DND-41 (cell line): ENCODE data around the gene GRIA1.

Experiments
- ATAC-seq: fragments of 200-7000 bp; cut with Tn5 transposase; 3 replicates; pipeline ENCODE4 v1.9.1; 2021; ENCODE audit warnings: low read depth; ENCODE audit not compliant: insufficient read depth
- DNase-seq: peaks from one replicate; pipeline ENCODE4 v3.0.0-alpha.2; 2020
- H2AFZ ChIP-seq: 2 replicates; pipeline ENCODE4 v1.6.0; 2012; ENCODE audit warnings: low read depth, low read length
- H3K27ac ChIP-seq: 2 replicates; pipeline ENCODE4 v1.5.1; 2012; ENCODE audit warnings: low read length, inconsistent platforms
- H3K27me3 ChIP-seq: fragments of 200-600 bp; sonication (generic); 2 replicates; pipeline ENCODE4 v1.6.0; 2012; ENCODE audit warnings: low read length, mild to moderate bottlenecking, inconsistent platforms; ENCODE audit not compliant: insufficient read depth, poor library complexity
- H3K36me3 ChIP-seq: 2 replicates; pipeline ENCODE4 v1.5.1; 2012; ENCODE audit warnings: low read length, inconsistent platforms; ENCODE audit not compliant: insufficient read depth
- H3K4me1 ChIP-seq: 2 replicates; pipeline ENCODE4 v1.5.1; 2012; ENCODE audit warnings: mild to moderate bottlenecking, low read length; ENCODE audit not compliant: insufficient read depth
- H3K4me2 ChIP-seq: 2 replicates; pipeline ENCODE4 v1.6.0; 2012; ENCODE audit warnings: mild to moderate bottlenecking, moderate library complexity, low read length, inconsistent platforms; ENCODE audit not compliant: insufficient read depth
- H3K4me3 ChIP-seq, 2 experiments: fragments of 200-600 bp in 1 of 2; shearing (Covaris generic) in 1 of 2; 2 replicates each; pipeline ENCODE4 v1.5.1; 2012 to 2016; ENCODE audit warnings: inconsistent platforms in 2 of 2, low read length in 2 of 2, mild to moderate bottlenecking in 2 of 2, low read depth in 1 of 2, moderate library complexity in 1 of 2
- H3K79me2 ChIP-seq: 2 replicates; pipeline ENCODE4 v1.6.0; 2012; ENCODE audit warnings: low read length, inconsistent platforms; ENCODE audit not compliant: insufficient read depth
- H3K9ac ChIP-seq: 2 replicates; pipeline ENCODE4 v1.6.0; 2012; ENCODE audit warnings: low read depth, mild to moderate bottlenecking, inconsistent platforms, low read length, moderate library complexity
- H3K9me3 ChIP-seq: 2 replicates; pipeline ENCODE4 v1.5.1; 2012; ENCODE audit warnings: low read length, moderate library complexity, mild to moderate bottlenecking, inconsistent platforms; ENCODE audit not compliant: insufficient read depth, severe bottlenecking
- H4K20me1 ChIP-seq: 2 replicates; pipeline ENCODE4 v1.6.0; 2012; ENCODE audit warnings: low read length; ENCODE audit not compliant: insufficient read depth
- EZH2 ChIP-seq: IDR thresholded peaks from 3 replicates; pipeline ENCODE4 v1.6.1; 2012; ENCODE audit warnings: borderline replicate concordance, low read depth, mild to moderate bottlenecking, moderate library complexity, low read length, inconsistent platforms; ENCODE audit not compliant: severe bottlenecking
- TF ChIP-seq, protein P1 (sequence below): IDR thresholded peaks from 2 replicates; pipeline ENCODE4 v1.5.1; 2012; ENCODE audit warnings: borderline replicate concordance, low read length, moderate library complexity, mild to moderate bottlenecking; ENCODE audit not compliant: poor library complexity, severe bottlenecking; ENCODE audit errors: extremely low read depth

Gene GRIA1

DNA sequence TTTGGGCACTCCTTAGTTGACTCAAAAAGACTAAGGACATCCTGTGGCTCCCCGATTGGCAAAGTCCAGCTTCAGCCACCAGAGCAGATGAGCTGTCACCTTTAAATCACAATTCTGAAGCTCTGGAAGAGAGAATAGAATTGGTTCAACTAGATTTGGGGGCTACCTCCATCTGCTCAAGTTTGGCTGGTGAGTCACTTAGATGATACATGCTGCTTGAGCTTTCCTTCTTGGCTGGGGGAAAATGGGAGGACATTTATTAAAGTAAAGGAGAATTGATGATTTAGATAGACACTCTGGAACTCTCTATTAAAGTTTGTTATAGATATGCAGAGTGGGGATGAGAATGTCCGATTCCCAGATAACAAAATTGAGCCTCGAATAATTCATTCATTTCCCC lies 30.0 kb upstream of the GRIA1 start:
- no peak overlapping the region for H2AFZ ChIP-seq
- no peak for TF ChIP-seq EZH2
- TF ChIP-seq, protein P1, sequence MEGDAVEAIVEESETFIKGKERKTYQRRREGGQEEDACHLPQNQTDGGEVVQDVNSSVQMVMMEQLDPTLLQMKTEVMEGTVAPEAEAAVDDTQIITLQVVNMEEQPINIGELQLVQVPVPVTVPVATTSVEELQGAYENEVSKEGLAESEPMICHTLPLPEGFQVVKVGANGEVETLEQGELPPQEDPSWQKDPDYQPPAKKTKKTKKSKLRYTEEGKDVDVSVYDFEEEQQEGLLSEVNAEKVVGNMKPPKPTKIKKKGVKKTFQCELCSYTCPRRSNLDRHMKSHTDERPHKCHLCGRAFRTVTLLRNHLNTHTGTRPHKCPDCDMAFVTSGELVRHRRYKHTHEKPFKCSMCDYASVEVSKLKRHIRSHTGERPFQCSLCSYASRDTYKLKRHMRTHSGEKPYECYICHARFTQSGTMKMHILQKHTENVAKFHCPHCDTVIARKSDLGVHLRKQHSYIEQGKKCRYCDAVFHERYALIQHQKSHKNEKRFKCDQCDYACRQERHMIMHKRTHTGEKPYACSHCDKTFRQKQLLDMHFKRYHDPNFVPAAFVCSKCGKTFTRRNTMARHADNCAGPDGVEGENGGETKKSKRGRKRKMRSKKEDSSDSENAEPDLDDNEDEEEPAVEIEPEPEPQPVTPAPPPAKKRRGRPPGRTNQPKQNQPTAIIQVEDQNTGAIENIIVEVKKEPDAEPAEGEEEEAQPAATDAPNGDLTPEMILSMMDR: no peak
- ATAC-seq (no peak), DNase-seq (no peak)
- H3K9me3 ChIP-seq: no peaks in the 10 kb centered on the region
- no peak overlapping the region for H3K9ac ChIP-seq
- H3K27ac ChIP-seq: no peak overlapping the region
- no peak overlapping the region for H3K4me3 ChIP-seq
- H3K79me2 ChIP-seq: no peaks in the 10 kb centered on the region
- H3K4me2 ChIP-seq: no peak overlapping the region
- H3K27me3 ChIP-seq: no peaks in the 10 kb centered on the region
- H4K20me1 ChIP-seq: no peaks in the 10 kb centered on the region
- H3K4me1 ChIP-seq: no peaks in the 10 kb centered on the region
- H3K36me3 ChIP-seq: no peaks in the 10 kb centered on the region

GRCh38 chr5:153461341-153461740 lies 29.1 kb upstream of the GRIA1 start:
- Histone ChIP-seq H3K4me3 (no peak overlapping the region), H3K4me2 (no peak overlapping the region), H3K27me3 (no peaks in the 10 kb centered on the region), H4K20me1 (no peaks in the 10 kb centered on the region), H3K36me3 (no peaks in the 10 kb centered on the region), H3K4me1 (no peaks in the 10 kb centered on the region), H2AFZ (no peak overlapping the region), H3K9ac (no peak overlapping the region), H3K27ac (no peak overlapping the region), H3K79me2 (no peaks in the 10 kb centered on the region), H3K9me3 (no peaks in the 10 kb centered on the region)
- ATAC-seq: no peak
- TF ChIP-seq, protein P1: no peak
- no peak for TF ChIP-seq EZH2
- no peak for DNase-seq

DNA sequence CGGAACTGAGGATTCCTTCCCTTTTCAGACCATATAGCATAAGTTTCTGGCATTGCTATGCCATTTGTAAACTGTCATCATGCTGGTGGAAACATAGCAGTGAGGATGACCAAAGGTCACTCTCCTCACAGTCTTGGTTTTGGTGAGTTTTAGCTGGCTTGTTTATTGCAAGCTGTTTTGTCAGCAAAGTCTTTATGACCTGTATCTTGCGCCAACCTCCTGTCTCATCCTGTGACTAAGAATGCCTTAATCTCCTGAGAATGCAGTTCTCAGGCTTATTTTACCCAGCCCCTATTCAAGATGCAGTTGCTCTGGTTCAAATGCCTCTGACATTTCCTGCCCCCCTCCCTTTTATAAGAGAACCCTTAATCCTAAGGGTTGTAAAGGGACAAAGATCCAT lies 26.7 kb upstream of the GRIA1 start:
- no peak overlapping the region for H3K4me3 ChIP-seq
- DNase-seq (no peak), ATAC-seq (no peak)
- H3K4me1 ChIP-seq: no peaks in the 10 kb centered on the region
- no peak overlapping the region for H2AFZ ChIP-seq
- no peaks in the 10 kb centered on the region for H3K79me2 ChIP-seq
- no peaks in the 10 kb centered on the region for H4K20me1 ChIP-seq
- TF ChIP-seq, protein P1: no peak
- TF ChIP-seq EZH2: no peak
- H3K27me3 ChIP-seq: no peaks in the 10 kb centered on the region
- no peaks in the 10 kb centered on the region for H3K36me3 ChIP-seq
- H3K4me2 ChIP-seq: no peak overlapping the region
- H3K27ac ChIP-seq: no peak overlapping the region
- no peak overlapping the region for H3K9ac ChIP-seq
- no peaks in the 10 kb centered on the region for H3K9me3 ChIP-seq

DNA sequence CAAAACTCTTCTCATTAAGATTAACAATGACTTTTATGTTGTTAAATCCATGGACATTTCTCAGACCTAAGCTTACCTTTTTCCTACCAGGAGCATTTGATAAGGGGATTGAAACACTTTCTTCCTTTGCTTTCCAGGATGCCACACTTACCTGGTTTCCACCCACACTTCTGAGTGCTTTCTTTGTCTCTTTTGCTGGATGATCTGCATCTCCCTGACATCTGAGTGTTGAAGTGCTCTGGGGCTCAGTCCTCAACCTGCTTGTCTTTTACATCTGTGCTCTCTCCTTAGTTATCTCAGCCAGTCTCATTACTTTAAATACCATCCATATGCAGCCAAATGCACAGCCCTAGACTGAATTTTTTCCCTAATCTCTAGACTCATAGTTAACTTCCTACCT lies 22.9 kb upstream of the GRIA1 start:
- DNase-seq: no peak
- H3K9me3 ChIP-seq: no peaks in the 10 kb centered on the region
- H3K27me3 ChIP-seq: no peaks in the 10 kb centered on the region
- no peak overlapping the region for H3K4me3 ChIP-seq
- no peaks in the 10 kb centered on the region for H3K4me1 ChIP-seq
- no peak overlapping the region for H3K9ac ChIP-seq
- H2AFZ ChIP-seq: no peak overlapping the region
- H3K36me3 ChIP-seq: no peaks in the 10 kb centered on the region
- no peak overlapping the region for H3K27ac ChIP-seq
- no peaks in the 10 kb centered on the region for H3K79me2 ChIP-seq
- TF ChIP-seq, protein P1: no peak
- no peak for TF ChIP-seq EZH2
- H3K4me2 ChIP-seq: no peak overlapping the region
- ATAC-seq: no peak
- no peaks in the 10 kb centered on the region for H4K20me1 ChIP-seq
